Activated CD4-positive, alpha-beta T cell treated with anti-CD3 and anti-CD28 coated beads, Interleukin-2, amount 50 U/mL, for 4 hours (primary cell): Measurements from ENCODE around the gene RTN4.

Experiments
- DNase-seq, 2 experiments: peaks; one replicate each; pipeline ENCODE4 v3.0.0-alpha.2; 2020

RTN4 gene

DNA sequence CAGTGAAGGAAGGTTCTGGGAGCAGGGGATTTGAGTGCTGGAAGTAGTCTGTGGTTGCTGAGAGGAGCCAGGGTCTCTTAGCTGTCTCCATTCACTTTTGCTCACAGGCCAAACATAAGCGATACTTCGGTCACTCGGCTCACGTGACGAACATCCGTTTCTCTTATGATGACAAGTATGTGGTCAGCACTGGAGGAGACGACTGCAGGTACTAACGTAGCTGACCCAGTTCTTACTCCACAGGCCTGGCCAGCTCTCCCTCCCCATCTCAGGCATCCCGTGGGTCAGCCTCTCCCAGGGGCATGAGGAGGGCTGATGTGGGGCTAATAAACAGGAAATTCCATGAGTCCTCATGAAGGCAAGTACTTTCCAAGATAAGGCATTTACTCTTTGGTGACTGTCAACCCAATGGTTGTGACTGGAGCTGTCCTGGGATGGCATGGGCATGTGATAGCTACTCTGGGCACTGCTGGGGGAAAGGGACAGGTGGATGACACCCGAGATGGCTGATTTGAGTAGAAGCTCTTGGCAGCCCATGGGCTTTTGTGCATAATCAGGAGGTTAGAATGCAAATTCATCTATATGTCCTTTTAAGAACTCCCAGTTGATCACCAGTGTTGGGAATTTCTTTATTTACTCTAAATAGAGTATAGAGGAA is 81.6 kb downstream of the RTN4 start:
- DNase-seq = no peak

DNA sequence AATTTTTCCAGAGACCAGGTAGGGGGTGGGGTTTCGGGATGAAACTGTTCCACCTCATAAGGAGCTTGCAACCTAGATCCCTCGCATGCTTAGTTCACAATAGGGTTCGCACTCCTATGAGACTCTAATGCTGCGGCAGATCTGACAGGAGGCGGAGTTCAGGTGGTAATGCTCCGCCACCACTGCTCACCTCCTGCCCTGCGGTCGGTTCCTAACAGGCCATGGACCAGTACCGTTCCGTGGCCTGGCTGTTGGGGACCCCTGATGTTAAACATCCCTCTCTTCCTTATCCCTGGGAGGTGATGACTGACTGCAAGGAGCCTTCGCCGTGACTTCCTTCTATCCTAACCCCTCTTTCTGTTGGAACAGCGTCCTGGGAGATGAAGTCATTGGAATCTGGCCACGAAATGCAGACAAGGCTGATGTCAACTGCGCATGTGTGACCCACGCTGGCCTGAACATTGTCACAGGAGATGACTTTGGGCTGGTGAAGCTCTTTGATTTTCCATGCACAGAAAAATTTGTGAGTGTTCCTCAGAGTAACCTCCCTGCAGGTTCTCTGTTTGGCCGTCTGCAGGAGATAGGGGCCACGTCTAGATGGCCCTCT is 82.4 kb downstream of the RTN4 start:
- no peak for DNase-seq

DNA sequence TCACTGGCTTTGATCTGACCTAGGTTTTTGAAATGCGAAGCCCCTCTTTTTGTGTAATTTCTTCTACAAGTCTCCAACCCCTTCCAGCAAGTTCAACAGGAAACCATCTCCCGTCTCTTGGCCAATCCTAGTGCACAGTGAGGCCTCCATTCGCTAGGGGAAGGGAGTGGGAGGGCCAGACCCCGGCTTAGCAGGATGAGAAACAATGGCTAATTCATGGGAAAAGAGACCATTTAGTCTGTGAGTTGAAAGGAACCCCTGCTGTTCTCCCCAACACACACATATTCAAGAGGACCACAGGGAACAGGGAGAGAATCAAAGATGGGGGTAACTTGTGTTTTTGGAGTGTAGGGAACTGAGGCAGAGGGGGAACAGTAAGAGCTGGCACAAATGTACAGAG is 83.0 kb downstream of the RTN4 start:
- DNase-seq = no peak

- no peak for DNase-seq
These were observed 83.4 kb downstream of the RTN4 start for GRCh38 chr2:54966837-54967236.

DNA sequence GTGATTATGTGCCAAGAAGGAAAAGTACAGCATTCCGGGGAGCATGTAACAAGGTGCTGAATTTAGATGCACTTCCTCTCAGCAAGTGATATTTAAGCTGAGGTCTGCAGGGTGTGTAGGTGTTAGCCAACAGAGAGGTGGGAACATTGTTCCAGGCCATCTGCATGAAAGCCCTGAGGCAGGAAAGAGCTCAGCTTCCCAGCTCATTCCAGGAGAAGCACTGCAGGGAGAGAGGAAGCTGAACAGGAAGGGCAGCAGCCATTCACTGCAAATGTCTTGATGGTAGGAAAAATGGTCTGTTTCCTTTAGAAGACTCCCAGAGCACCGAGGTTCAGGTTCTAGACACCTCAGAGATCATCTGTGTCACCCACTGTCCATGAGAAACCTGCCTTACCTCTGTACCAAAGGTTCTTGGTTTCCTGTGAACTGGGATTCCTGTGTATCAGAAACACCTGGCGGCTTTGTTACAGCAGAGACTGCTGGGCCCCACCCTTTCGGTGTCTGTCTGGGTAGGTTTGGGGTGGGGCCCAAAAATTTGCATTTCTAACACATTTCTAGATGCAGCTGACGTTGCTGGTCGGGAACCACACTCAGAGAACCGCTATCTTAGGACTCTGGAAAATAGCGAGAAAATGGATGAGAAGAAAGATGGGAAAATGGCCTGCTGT is 84.0 kb downstream of the RTN4 start:
- DNase-seq = no peak

- no peak for DNase-seq
These were observed 84.8 kb downstream of the RTN4 start for GRCh38 chr2:54965425-54965824.

DNA sequence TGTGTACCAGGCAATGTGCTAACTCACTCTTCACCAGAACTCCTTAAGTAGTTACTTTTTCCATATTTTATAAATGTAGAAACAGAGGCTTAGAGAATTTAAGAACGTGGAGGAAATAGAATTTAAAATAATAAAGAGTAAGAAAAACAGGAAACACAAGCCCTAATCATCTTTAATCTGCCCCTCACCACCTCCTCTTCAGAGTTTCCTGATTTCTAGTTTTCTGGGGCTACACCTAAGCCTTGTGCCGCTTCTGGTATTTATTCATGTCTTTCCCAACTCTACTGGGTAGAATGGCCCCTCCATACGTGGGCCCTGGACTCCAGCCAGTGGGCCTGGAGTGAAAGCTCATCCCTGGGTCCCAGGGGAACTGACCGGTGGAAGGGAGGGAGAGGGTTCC is 85.4 kb downstream of the RTN4 start:
- DNase-seq = no peak

DNA sequence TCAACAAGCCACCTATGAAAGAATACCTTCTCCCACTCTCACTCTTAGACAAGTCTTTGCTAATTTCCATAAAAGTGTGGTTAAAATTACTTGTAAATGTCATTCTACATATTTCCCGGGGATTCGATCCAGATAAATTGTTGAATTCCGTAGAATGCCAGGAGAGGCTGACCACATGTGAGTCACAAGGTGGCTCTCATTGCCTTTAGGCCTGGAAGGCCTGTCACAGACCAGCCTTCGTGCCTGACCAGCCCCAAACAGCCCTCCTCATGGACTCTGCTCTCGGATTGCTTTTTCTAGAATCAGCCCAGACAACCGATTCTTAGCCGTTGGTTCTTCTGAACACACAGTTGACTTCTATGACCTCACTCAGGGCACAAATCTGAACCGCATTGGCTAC is 86.0 kb downstream of the RTN4 start:
- no peak for DNase-seq

- DNase-seq = no peak
These were observed 86.8 kb downstream of the RTN4 start for GRCh38 chr2:54963476-54963875.

DNA sequence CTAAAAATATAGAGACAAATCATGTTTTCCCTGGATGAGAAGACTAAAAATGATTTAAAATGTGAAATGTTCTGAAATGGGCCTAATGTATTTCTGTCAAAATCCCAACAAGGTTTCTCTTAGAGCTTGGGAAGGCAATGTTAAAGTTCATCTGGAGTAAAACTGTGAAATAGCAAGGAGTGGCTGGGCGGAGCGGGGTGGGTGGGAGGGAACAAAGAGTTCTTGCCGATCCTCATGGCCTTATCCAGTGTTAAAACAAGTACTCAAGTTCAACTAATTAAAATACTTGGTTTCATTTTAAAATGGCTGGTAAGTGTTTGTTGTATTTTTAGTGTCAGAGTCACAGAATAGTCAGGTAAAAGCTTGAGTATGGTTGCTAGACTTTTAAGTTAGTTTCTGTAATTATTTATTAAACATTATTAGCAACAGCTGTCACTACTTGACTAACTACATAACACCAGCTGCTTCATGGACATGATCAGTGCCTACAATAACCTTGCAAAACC is 87.3 kb downstream of the RTN4 start:
- DNase-seq = no peak

DNA sequence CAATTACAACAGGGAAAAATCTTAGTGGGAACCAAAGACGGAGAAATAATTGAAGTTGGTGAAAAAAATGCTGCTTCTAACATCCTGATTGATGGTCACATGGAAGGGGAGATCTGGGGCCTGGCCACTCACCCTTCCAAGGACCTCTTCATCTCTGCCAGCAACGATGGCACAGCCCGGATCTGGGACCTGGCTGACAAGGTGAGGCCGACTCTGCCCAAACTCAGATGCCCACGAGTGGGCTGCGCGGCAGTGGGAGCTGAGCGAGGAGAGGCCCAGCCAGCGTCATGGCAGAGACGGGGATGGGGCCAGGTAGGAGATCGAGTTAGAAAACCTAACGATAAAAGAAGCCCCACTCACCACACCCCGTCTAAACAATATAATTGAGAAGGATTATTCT is 87.7 kb downstream of the RTN4 start:
- no peak for DNase-seq

DNA sequence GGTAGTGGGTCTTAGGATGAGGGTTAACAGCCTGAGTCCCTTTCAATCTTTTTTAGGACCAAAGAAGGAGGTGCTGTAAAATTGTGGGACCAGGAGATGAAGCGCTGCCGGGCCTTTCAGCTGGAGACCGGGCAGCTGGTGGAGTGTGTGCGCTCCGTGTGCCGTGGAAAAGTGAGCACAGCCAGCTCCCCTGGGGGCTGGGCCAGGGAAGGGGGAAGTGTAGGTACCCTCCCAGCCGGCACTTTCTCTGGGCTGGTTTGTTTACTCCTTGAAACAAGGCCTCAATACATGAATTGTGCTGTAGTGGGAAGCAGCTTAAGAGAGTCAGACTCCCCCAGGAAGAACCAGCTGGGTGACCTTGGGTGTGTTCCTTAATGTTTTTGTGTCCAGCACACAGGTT is 90.1 kb downstream of the RTN4 start:
- DNase-seq = no peak

GRCh38 chr2:54958717-54959371 is 91.4 kb downstream of the RTN4 start:
- DNase-seq = no peak

DNA sequence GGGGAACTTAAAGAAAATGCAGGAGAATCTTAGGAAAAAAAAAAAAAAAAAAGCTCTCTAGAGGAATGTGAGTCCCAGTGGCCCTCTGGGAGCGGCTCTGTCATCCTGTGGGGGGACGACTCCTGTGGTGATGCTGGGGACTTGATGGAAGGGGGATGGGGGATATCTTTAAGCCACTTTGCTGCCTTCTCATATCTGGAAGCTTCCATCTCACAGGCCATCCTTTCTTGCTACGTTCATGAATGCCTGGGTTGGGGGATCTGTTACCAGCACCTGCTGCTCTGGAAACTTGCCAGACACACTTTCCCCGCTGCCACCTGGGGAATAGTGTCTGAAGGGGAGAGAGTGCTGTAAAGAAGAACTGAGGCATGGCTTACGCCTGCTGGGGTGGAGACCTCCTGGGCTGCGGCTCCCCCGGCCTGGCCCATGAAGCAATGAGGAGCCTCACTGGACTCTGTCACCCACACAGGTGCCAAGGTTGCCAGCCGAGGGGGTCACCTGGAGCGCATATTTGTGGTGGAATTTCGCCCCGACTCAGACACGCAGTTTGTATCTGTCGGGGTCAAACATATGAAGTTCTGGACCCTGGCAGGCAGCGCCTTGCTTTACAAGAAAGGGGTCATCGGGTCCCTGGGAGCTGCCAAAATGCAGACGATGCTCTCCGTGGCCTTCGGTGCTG is 92.8 kb downstream of the RTN4 start:
- DNase-seq = no peak

- DNase-seq = no peak
These were observed 94.1 kb downstream of the RTN4 start for GRCh38 chr2:54956111-54956627.

- DNase-seq = no peak
These were observed 94.7 kb downstream of the RTN4 start for GRCh38 chr2:54955358-54956110.

DNA sequence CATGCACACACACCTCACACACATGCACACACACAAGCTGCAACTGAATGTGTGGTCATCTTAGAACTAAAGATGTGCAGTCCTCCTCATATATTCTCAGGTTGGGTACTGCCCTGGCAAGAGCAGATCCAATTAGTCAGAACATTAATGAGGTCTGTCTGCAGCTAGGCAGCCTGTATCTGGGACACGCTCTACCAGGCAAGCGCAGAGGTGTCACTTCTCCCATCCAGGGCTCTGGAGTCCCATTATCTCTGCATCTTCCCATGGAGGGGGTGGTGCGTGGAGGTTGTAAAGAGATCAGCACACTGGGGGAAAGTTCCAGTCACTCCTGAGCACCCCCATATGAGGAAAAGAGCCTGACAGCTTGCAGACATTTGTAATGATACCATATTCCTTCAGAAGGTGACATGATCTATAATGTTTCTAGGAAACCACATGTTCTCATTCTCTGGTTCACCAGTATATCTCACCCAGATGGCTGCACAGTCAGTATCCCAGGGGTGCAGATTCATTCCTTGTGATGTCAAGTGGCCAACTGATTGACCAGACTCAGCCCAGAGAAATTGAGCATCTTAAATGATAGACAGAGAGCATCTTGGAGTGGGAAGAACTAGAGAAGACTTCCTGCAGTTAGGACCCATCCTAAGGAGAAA is 95.4 kb downstream of the RTN4 start:
- DNase-seq = no peak

DNA sequence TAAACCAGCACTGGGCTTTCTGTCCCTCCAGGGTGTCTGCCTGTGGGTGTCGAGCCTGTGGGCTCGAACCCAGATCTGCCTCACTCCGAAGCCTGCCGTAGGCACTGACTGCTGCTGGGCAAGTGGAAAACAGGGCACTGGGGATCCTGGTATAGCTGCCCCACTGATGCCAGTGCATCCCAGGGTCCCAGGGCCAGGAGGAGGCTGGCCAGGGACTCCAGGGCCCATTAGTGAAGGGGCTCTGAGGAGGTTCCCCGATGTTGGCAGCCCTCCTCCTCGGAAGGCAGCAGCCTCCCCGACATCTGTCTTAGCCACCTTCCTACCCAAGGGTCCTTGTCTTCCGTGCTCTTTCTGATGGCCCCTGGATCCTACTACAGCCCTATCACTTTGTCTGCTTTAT is 96.1 kb downstream of the RTN4 start:
- DNase-seq = no peak

GRCh38 chr2:54952978-54953456 is 97.2 kb downstream of the RTN4 start:
- DNase-seq = no peak

GRCh38 chr2:54952425-54952824 is 97.8 kb downstream of the RTN4 start:
- no peak for DNase-seq

DNA sequence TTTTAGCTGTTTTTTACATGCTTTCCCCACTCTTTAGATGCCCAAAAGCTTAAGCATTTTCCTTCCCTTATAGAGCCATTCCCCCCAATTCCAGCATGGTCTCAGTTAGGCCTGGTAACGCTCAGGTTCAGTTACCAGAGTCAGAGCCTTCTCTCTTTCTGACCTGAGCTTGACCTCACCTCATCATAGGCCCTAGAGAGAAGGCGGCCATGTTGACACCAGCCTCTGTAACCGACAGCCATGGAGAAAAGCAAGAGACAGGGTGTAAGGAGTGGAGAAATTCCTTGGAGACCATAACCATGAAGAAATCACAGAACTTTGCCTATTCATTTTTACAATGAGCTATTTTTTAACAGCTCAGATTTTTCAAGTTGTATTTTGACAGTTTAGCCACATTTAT is 99.4 kb downstream of the RTN4 start:
- DNase-seq = no peak

- DNase-seq = no peak
These were observed 100.8 kb downstream of the RTN4 start for GRCh38 chr2:54949431-54949830.
